Nephron (organoid): ENCODE measurements around the gene PRKN.

ENCODE experiments used
- H3K27ac Mint-ChIP-seq, 3 experiments: 2 replicates each; pipeline ENCODE4 v1.8.0; 2020; ENCODE audit warnings: mixed read lengths in 3 of 3, mild to moderate bottlenecking in 2 of 3, moderate library complexity in 1 of 3
- H3K27me3 Mint-ChIP-seq: 2 replicates; pipeline ENCODE4 v1.8.0; 2021; ENCODE audit warnings: low read depth, mild to moderate bottlenecking, moderate library complexity, mixed read lengths
- H3K36me3 Mint-ChIP-seq: 2 replicates; pipeline ENCODE4 v1.8.0; 2020; ENCODE audit warnings: low read depth, mixed read lengths
- H3K4me1 Mint-ChIP-seq: 2 replicates; pipeline ENCODE4 v1.8.0; 2020; ENCODE audit warnings: mixed read lengths
- H3K4me3 Mint-ChIP-seq, 3 experiments: 2 replicates each; pipeline ENCODE4 v1.8.0; 2020; ENCODE audit warnings: mild to moderate bottlenecking in 3 of 3, mixed read lengths in 3 of 3, moderate library complexity in 2 of 3
- H3K9me3 Mint-ChIP-seq: 2 replicates; pipeline ENCODE4 v1.8.0; 2020; ENCODE audit warnings: mixed read lengths
- TF ChIP-seq, protein P1 (sequence below), 3 experiments: fragments of 200-600 bp; sonication (generic); IDR thresholded peaks; one replicate each; pipeline ENCODE4 v1.5.0; 2021; ENCODE audit warnings: antibody characterized with exemption in 3 of 3; ENCODE audit not compliant: unreplicated experiment in 3 of 3

Gene PRKN

DNA sequence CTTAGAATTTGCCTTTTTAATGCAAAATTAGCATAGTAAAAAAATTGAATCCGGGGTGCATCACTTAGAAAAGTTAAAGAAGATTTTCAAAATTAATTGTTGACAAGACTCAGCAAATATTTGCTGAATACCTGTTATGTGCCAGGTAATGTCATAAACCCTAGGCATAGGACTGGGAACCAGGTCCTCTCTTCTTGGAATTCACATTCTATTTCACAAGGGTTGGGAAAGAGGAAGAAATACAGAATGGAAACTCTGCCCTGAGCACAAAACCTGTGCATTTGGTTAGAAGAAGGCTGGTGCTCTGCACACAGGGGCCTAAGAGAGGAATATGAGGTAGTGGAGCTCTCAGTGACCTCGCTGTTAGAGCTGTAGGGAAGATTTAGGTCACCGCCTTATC, 879.9 kb downstream of the PRKN start:
- TF ChIP-seq, protein P1, sequence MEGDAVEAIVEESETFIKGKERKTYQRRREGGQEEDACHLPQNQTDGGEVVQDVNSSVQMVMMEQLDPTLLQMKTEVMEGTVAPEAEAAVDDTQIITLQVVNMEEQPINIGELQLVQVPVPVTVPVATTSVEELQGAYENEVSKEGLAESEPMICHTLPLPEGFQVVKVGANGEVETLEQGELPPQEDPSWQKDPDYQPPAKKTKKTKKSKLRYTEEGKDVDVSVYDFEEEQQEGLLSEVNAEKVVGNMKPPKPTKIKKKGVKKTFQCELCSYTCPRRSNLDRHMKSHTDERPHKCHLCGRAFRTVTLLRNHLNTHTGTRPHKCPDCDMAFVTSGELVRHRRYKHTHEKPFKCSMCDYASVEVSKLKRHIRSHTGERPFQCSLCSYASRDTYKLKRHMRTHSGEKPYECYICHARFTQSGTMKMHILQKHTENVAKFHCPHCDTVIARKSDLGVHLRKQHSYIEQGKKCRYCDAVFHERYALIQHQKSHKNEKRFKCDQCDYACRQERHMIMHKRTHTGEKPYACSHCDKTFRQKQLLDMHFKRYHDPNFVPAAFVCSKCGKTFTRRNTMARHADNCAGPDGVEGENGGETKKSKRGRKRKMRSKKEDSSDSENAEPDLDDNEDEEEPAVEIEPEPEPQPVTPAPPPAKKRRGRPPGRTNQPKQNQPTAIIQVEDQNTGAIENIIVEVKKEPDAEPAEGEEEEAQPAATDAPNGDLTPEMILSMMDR (IDR thresholded peaks at IDR 0.05; ENCODE audit: unreplicated experiment in 3 of 3), result no peak
- Mint-ChIP-seq H3K4me3 (no peak overlapping the region), H3K4me1 (peaks cover 6% of the 10 kb centered on the region), H3K27me3 (peaks cover 3% of the 10 kb centered on the region), H3K9me3 (no peaks in the 10 kb centered on the region), H3K36me3 (no peaks in the 10 kb centered on the region), H3K27ac (no peak overlapping the region)

DNA sequence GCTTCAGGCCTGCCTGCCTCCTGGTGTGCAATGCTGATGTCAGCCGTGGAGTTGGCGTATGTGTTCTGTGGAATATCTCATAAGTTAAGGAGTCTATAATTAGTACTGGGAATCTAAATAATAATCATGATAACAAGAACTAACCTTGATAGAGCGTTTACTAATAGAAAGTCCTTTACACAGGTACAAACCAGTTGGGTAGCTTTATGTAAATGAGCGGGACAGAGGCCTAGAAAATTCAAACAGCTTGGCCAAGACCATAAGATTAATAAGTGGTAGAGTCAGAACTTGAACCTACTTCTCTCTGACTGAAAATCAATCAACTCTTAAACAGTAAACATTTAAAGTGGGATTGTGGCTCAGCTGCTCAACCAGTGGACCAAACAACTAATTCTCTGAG, 882.8 kb downstream of the PRKN start:
- no peaks in the 10 kb centered on the region for H3K4me1 Mint-ChIP-seq
- TF ChIP-seq, protein P1 (IDR thresholded peaks at IDR 0.05; ENCODE audit: unreplicated experiment in 3 of 3), result no peak
- peaks cover 3% of the 10 kb centered on the region for H3K27me3 Mint-ChIP-seq
- no peaks in the 10 kb centered on the region for H3K36me3 Mint-ChIP-seq
- H3K9me3 Mint-ChIP-seq, result no peaks in the 10 kb centered on the region
- no peak overlapping the region for H3K27ac Mint-ChIP-seq
- H3K4me3 Mint-ChIP-seq, result no peak overlapping the region

DNA sequence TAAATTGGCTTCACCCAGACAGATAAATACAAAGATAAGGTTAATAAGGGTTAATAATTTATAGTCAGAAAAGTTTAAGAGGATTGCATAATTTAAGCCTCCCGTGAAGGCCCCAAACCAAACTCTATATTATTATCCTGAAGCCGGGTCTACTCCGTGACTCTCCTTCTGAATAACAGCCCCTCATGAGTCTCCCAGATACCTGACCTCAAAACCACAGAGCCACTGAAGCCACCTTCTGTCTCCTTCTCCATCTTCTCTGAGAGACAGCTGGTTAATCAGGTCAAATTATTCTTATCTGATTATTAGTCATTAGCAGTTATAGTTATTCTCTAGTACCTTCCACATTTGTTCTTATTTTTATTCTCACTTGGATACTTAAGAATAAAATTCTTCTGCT, 884.5 kb downstream of the PRKN start:
- H3K9me3 Mint-ChIP-seq, result no peaks in the 10 kb centered on the region
- no peak overlapping the region for H3K27ac Mint-ChIP-seq

DNA sequence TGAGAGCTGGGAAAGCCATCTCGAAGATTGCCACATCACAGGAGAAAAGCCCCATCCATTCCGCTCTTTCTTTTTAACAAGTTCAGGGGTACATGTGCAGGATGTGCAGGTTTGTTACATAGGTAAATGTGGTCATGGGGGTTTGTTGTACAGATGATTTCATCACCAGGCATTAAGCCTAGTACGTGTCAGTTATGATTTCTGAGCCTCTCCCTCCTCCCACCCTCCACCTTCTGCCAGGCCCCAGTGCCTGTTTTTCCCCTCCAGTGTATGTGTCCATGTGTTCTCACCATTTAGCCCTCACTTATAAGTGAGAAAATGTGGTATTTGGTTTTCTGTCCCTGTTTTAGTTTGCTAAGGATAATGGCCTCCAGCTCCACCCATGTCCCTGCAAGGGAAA, 887.2 kb downstream of the PRKN start:
- H3K4me3 Mint-ChIP-seq, result no peak overlapping the region
- H3K27me3 Mint-ChIP-seq, result peaks cover 15% of the 10 kb centered on the region
- no peaks in the 10 kb centered on the region for H3K9me3 Mint-ChIP-seq
- TF ChIP-seq, protein P1 (IDR thresholded peaks at IDR 0.05; ENCODE audit: unreplicated experiment in 3 of 3), result no peak
- H3K27ac Mint-ChIP-seq, result no peak overlapping the region
- H3K4me1 Mint-ChIP-seq, result peaks cover 25% of the 10 kb centered on the region
- no peaks in the 10 kb centered on the region for H3K36me3 Mint-ChIP-seq

More for the DNA sequence above, 884.5 kb downstream of the PRKN start:
- Mint-ChIP-seq H3K27me3 (peaks cover 8% of the 10 kb centered on the region), H3K36me3 (no peaks in the 10 kb centered on the region), H3K4me1 (peaks cover 8% of the 10 kb centered on the region), H3K4me3 (no peak overlapping the region)
- TF ChIP-seq, protein P1 (IDR thresholded peaks at IDR 0.05; ENCODE audit: unreplicated experiment in 3 of 3), result no peak

DNA sequence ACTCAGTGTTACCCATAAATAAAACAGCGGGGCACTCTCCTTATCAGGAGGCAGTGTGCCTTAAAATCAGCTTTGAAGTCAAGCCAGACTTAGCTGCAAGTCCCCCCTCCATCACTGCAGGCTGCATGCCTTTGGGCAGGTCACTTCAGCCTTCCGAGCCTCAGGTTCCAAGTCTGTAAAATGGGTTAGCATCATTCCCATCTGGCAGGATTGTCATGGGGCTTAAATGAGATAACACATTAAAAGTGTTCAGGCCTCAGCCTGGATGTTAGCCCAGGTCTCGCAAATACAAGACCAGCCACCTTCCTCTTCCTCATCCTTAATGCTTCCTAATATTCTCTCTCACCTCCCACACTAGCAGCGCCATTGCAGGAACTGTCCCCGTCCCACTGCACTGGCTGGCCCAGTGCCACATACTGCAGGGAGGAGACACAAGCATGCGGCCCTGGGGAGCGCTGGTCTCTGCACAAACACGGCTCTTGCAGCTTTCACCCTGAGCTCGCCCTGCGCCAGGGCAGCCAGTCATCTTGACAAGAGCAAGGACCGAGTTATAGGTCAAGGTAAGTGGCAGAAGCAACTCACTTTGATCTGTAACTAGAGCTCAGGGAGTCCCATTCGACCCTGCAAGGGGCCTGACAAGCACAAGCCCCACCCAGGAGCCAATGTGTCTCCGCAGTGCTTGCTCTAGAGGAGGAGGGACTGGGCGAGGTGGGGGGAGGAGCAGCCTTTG, 889.1 kb downstream of the PRKN start:
- peak overlapping the region in 1 of 3 experiments; percentile 32 for H3K4me3 Mint-ChIP-seq
- peaks cover 15% of the 10 kb centered on the region for H3K27me3 Mint-ChIP-seq
- TF ChIP-seq, protein P1 (IDR thresholded peaks at IDR 0.05; ENCODE audit: unreplicated experiment in 3 of 3), result no peak
- no peaks in the 10 kb centered on the region for H3K9me3 Mint-ChIP-seq
- H3K27ac Mint-ChIP-seq, result peak overlapping the region in 2 of 3 experiments; percentile 11 to 31
- peaks cover 29% of the 10 kb centered on the region for H3K4me1 Mint-ChIP-seq
- H3K36me3 Mint-ChIP-seq, result no peaks in the 10 kb centered on the region

DNA sequence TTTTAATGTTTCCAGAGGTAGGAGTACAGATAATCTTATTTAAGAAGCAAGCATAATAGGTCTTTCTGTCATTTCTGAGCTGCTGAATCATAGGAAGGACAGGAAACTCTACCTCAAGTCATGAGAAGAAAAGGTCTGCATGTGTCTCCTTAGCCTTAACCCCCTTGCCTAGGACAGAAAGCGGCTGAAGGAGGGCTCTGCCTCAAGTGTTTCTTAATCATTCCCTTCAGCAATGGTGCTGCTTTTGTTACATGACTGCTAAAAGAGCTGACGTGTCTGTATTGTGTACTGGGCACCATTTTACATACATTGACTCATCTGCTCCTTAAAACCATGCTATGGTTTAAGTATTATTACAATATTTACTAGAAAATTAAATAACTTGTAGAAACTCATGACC, 889.7 kb downstream of the PRKN start:
- TF ChIP-seq, protein P1 (IDR thresholded peaks at IDR 0.05; ENCODE audit: unreplicated experiment in 3 of 3), result no peak
- H3K4me1 Mint-ChIP-seq, result peaks cover 29% of the 10 kb centered on the region
- no peaks in the 10 kb centered on the region for H3K36me3 Mint-ChIP-seq
- H3K27me3 Mint-ChIP-seq, result peaks cover 15% of the 10 kb centered on the region
- peak overlapping the region in 1 of 3 experiments; percentile 32 for H3K27ac Mint-ChIP-seq
- no peaks in the 10 kb centered on the region for H3K9me3 Mint-ChIP-seq
- H3K4me3 Mint-ChIP-seq, result no peak overlapping the region
